ENCODE measurements around the gene PCDHA7. TPM values are rescaled to one million over a fixed set of nuclear protein-coding genes. Genes with fewer than 3 reads are reported as not detected.
"Not testable (repeated sequence)": the region's sequence is repeated elsewhere in the genome, so short reads cannot be mapped to it uniquely, and the experiment has no call there.

Gene PCDHA7
- total and polyA plus RNA-seq, 5 donors = 0.02 to 0.14 (median 0.12) TPM; not detected in 2

- H3K27ac ChIP-seq (ENCODE audit: low read length) = no peak overlapping the region
- 8% methylated on average over 16 of the region's 16 CpGs for WGBS
- intact Hi-C loops (cut with DNase I) = no loop called here
- H3K27me3 ChIP-seq (ENCODE audit: control insufficient read depth, insufficient read depth) = no peaks in the 10 kb centered on the region
- no peaks in the 10 kb centered on the region for H3K4me1 ChIP-seq (ENCODE audit: control insufficient read depth, insufficient read depth, low read length)
- DNase-seq = peak in 1 of 3 donors; percentile 21
- H3K4me3 ChIP-seq (ENCODE audit: low read length) = no peak overlapping the region
- ATAC-seq = no peak
- peaks cover 3% of the 10 kb centered on the region for H3K9me3 ChIP-seq (ENCODE audit: control insufficient read depth, low read length)
Measured at GRCh38 chr5:140801494-140801841, 32.6 kb upstream of the PCDHA7 start.

GRCh38 chr5:140802381-140802780 is 31.7 kb upstream of the PCDHA7 start:
- H3K27me3 ChIP-seq (ENCODE audit: control insufficient read depth, insufficient read depth); H3K4me1 ChIP-seq (ENCODE audit: control insufficient read depth, insufficient read depth, low read length); DNase-seq; H3K4me3 ChIP-seq (ENCODE audit: low read length); H3K27ac ChIP-seq (ENCODE audit: low read length); intact Hi-C loops (cut with DNase I); H3K9me3 ChIP-seq (ENCODE audit: control insufficient read depth, low read length); ATAC-seq: not testable (repeated sequence)
- WGBS = 34% methylated on average over 45 of the region's 45 CpGs

GRCh38 chr5:140802781-140803271 is 31.2 kb upstream of the PCDHA7 start:
- intact Hi-C loops (cut with DNase I) = no loop called here
- no peaks in the 10 kb centered on the region for H3K27me3 ChIP-seq (ENCODE audit: control insufficient read depth, insufficient read depth)
- peaks cover 3% of the 10 kb centered on the region for H3K9me3 ChIP-seq (ENCODE audit: control insufficient read depth, low read length)

GRCh38 chr5:140806834-140807775 is 27.0 kb upstream of the PCDHA7 start, which contains the start of gene PCDHA4:
Gene PCDHA4 (plus strand): TSS chr5:140807068.
- H3K27ac ChIP-seq (ENCODE audit: low read length) = no peak within 1 kb of the TSS
- peaks cover 3% of the 10 kb centered on the region for H3K9me3 ChIP-seq (ENCODE audit: control insufficient read depth, low read length)
- no peaks in the 10 kb centered on the region for H3K27me3 ChIP-seq (ENCODE audit: control insufficient read depth, insufficient read depth)
- no peak within 1 kb of the TSS for H3K4me3 ChIP-seq (ENCODE audit: low read length)
- H3K4me1 ChIP-seq (ENCODE audit: control insufficient read depth, insufficient read depth, low read length) = no peaks in the 10 kb centered on the region
- intact Hi-C loops (cut with DNase I) = no loop called here
- WGBS = 15% methylated on average over 36 of the region's 47 CpGs
- DNase-seq (peak in 2 of 3 donors; percentile 61 to 63), ATAC-seq (peak in 1 of 2 donors; percentile 63)

More at GRCh38 chr5:140802781-140803271, 31.2 kb upstream of the PCDHA7 start:
- H3K4me1 ChIP-seq (ENCODE audit: control insufficient read depth, insufficient read depth, low read length) = no peaks in the 10 kb centered on the region
- DNase-seq = no peak
- ATAC-seq = no peak
- H3K27ac ChIP-seq (ENCODE audit: low read length) = no peak overlapping the region
- 36% methylated on average over 53 of the region's 53 CpGs for WGBS
- no peak overlapping the region for H3K4me3 ChIP-seq (ENCODE audit: low read length)

- H3K4me3 ChIP-seq (ENCODE audit: low read length); H3K4me1 ChIP-seq (ENCODE audit: control insufficient read depth, insufficient read depth, low read length); ATAC-seq; intact Hi-C loops (cut with DNase I); H3K27ac ChIP-seq (ENCODE audit: low read length); H3K27me3 ChIP-seq (ENCODE audit: control insufficient read depth, insufficient read depth); H3K9me3 ChIP-seq (ENCODE audit: control insufficient read depth, low read length): not testable (repeated sequence)
- DNase-seq = peak in 1 of 3 donors; percentile 42
- 50% methylated on average over 62 of the region's 62 CpGs for WGBS
Measured at GRCh38 chr5:140808241-140808888, 25.7 kb upstream of the PCDHA7 start.

GRCh38 chr5:140808889-140809291 is 25.2 kb upstream of the PCDHA7 start:
- H3K27ac ChIP-seq (ENCODE audit: low read length) = no peak overlapping the region
- DNase-seq (peak in 2 of 3 donors; percentile 23 to 38), ATAC-seq (no peak)
- H3K27me3 ChIP-seq (ENCODE audit: control insufficient read depth, insufficient read depth) = no peaks in the 10 kb centered on the region
- WGBS = 56% methylated on average over 43 of the region's 43 CpGs
- H3K4me3 ChIP-seq (ENCODE audit: low read length) = no peak overlapping the region
- intact Hi-C loops (cut with DNase I) = no loop called here
- H3K4me1 ChIP-seq (ENCODE audit: control insufficient read depth, insufficient read depth, low read length) = no peaks in the 10 kb centered on the region
- H3K9me3 ChIP-seq (ENCODE audit: control insufficient read depth, low read length) = peaks cover 2% of the 10 kb centered on the region

GRCh38 chr5:140821375-140822280 is 12.4 kb upstream of the PCDHA7 start, which contains the start of gene PCDHA5:
Gene PCDHA5 (plus strand): TSS chr5:140821613.
- no peaks in the 10 kb centered on the region for H3K27me3 ChIP-seq (ENCODE audit: control insufficient read depth, insufficient read depth)
- ATAC-seq = no peak
- H3K27ac ChIP-seq (ENCODE audit: low read length) = no peak within 1 kb of the TSS
- H3K9me3 ChIP-seq (ENCODE audit: control insufficient read depth, low read length) = no peaks in the 10 kb centered on the region
- 24% methylated on average over 39 of the region's 39 CpGs for WGBS
- DNase-seq = peak in 2 of 3 donors; percentile 33 to 59
- H3K4me3 ChIP-seq (ENCODE audit: low read length) = no peak within 1 kb of the TSS
- intact Hi-C loops (cut with DNase I) = no loop called here
- H3K4me1 ChIP-seq (ENCODE audit: control insufficient read depth, insufficient read depth, low read length) = no peaks in the 10 kb centered on the region

- Histone ChIP-seq H3K27ac (ENCODE audit: low read length) (no peak overlapping the region), H3K4me3 (ENCODE audit: low read length) (no peak overlapping the region), H3K4me1 (ENCODE audit: control insufficient read depth, insufficient read depth, low read length) (no peaks in the 10 kb centered on the region), H3K27me3 (ENCODE audit: control insufficient read depth, insufficient read depth) (no peaks in the 10 kb centered on the region), H3K9me3 (ENCODE audit: control insufficient read depth, low read length) (no peaks in the 10 kb centered on the region)
- ATAC-seq (no peak), DNase-seq (no peak)
- 26% methylated on average over 6 of the region's 6 CpGs for WGBS
- intact Hi-C loops (cut with DNase I) = no loop called here
Measured at GRCh38 chr5:140822281-140822629, 11.8 kb upstream of the PCDHA7 start.

GRCh38 chr5:140822969-140823368 is 11.1 kb upstream of the PCDHA7 start:
- H3K27ac ChIP-seq (ENCODE audit: low read length); H3K9me3 ChIP-seq (ENCODE audit: control insufficient read depth, low read length); intact Hi-C loops (cut with DNase I); H3K4me3 ChIP-seq (ENCODE audit: low read length); H3K27me3 ChIP-seq (ENCODE audit: control insufficient read depth, insufficient read depth); ATAC-seq; H3K4me1 ChIP-seq (ENCODE audit: control insufficient read depth, insufficient read depth, low read length): not testable (repeated sequence)
- DNase-seq = peak in 1 of 3 donors; percentile 40
- WGBS = 43% methylated on average over 48 of the region's 48 CpGs

- 50% methylated on average over 38 of the region's 38 CpGs for WGBS
Measured at GRCh38 chr5:140823475-140823874, 10.6 kb upstream of the PCDHA7 start.

More at GRCh38 chr5:140823475-140823874, 10.6 kb upstream of the PCDHA7 start:
- DNase-seq = no peak
- Histone ChIP-seq H3K27me3 (ENCODE audit: control insufficient read depth, insufficient read depth) (no peaks in the 10 kb centered on the region), H3K4me1 (ENCODE audit: control insufficient read depth, insufficient read depth, low read length) (no peaks in the 10 kb centered on the region), H3K9me3 (ENCODE audit: control insufficient read depth, low read length) (peaks cover 2% of the 10 kb centered on the region), H3K4me3 (ENCODE audit: low read length) (no peak overlapping the region), H3K27ac (ENCODE audit: low read length) (no peak overlapping the region)
- intact Hi-C loops (cut with DNase I) = no loop called here
- ATAC-seq = no peak
